Suprapubic skin (tissue), 3 donors: ENCODE results near the gene PRKRIP1.

Source experiments
- CTCF ChIP-seq, 2 donors: fragments of 200-600 bp in 1 of 2; fragments of 450-650 bp in 1 of 2; sonication (generic) in 1 of 2; IDR thresholded peaks; one replicate each; pipeline ENCODE4 v1.5.1; 2016 to 2019; ENCODE audit warnings: antibody characterized with exemption in 2 of 2, mild to moderate bottlenecking in 1 of 2, moderate library complexity in 1 of 2
- POLR2A ChIP-seq, 2 donors: fragments of 450-650 bp; IDR thresholded peaks; one replicate each; pipeline ENCODE4 v1.6.1; 2017; ENCODE audit warnings: antibody characterized with exemption in 2 of 2, mild to moderate bottlenecking in 2 of 2, moderate library complexity in 2 of 2

GRCh38 chr7:102444961-102445673, 49.0 kb downstream of the PRKRIP1 start:
- TF ChIP-seq CTCF (IDR thresholded peaks at IDR 0.05) (no peak), POLR2A (IDR thresholded peaks at IDR 0.05) (no peak)
